MG63 (cell line): Measurements from ENCODE around the gene ASIC1. TPM values are rescaled to one million over a fixed set of nuclear protein-coding genes. Genes with fewer than 3 reads are reported as not detected.
"Not testable (repeated sequence)": the region's sequence is repeated elsewhere in the genome, so short reads cannot be mapped to it uniquely, and the experiment has no call there.

ENCODE experiments used
- DNase-seq: peaks from one replicate; pipeline ENCODE4 v3.0.0-alpha.2; 2020
- H3K27me3 ChIP-seq: fragments of 250-450 bp; sonication (Bioruptor Pico); 2 replicates; pipeline ENCODE4 v1.5.1; 2020; ENCODE audit warnings: mild to moderate bottlenecking, moderate library complexity
- H3K36me3 ChIP-seq: fragments of 250-450 bp; sonication (Bioruptor Pico); 2 replicates; pipeline ENCODE4 v1.5.1; 2020; ENCODE audit warnings: mild to moderate bottlenecking, moderate library complexity
- H3K4me3 ChIP-seq: fragments of 250-450 bp; sonication (Bioruptor Pico); 2 replicates; pipeline ENCODE4 v1.5.1; 2020; ENCODE audit warnings: mild to moderate bottlenecking, moderate library complexity
- H3K9me3 ChIP-seq: fragments of 250-450 bp; sonication (Bioruptor Pico); 2 replicates; pipeline ENCODE4 v1.5.1; 2020; ENCODE audit warnings: mild to moderate bottlenecking, moderate library complexity
- total RNA-seq: library from RNA; depleted of rRNA; stranded (reverse); fragments of >200 nt; shearing (Covaris generic); gene quantifications from 2 replicates; pipeline ENCODE4 v1.2.3, GENCODE V29; 2014; ENCODE audit warnings: low replicate concordance; rRNA removed

Gene ASIC1
- total RNA-seq: 1.5 and 1.7 TPM in 2 replicates

DNA sequence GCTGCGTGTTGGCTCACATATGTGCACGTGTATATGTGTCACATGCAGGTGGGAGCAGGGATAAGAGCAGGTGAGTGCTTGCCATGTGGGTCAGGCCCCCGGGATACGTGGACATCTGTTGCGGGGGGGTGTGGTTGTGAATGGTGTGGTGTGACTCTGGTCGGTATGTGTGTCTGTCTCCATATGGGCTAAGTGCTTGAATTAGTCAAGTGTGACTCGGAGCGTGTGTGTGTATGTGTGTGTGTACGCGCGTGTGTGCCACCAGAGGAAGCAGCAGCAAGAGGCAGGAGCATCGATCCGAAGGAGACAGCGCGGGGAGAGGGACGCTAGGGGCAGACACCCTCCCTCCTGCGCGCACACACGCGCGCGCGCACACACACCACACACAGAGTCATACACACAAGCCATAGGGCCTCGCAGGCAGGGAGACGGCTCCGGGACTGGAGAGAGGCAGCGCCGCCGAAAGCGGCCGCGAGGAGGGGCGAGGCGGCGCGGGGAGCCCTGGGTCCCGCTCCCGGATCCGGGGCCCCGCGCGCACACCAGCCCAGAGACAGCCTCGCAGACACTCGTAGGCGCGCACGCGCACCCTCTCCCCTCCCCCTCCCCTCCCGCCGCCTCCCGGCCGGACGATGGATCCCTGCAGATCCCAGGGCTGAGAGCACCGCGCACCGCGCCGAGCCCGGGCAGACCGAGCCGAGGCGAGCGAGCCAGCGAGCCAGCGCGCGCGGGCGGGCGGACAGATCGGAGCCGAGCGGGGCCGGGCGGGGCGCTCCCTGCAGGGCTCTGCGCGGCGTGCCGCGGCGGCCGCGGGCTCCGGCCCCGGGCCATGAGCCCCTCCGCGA, at the start of gene ASIC1:
ASIC1 (plus strand) TSS at position 597 of the 842 bp plus-strand sequence. CDS start 1,171 bp downstream, outside the sequence.
- peak; percentile 74 for DNase-seq
- Histone ChIP-seq H3K36me3 (no peaks in the 10 kb centered on the region), H3K9me3 (no peaks in the 10 kb centered on the region), H3K4me3 (peak within 1 kb of the TSS; percentile 57), H3K27me3 (peaks cover 10% of the 10 kb centered on the region)

DNA sequence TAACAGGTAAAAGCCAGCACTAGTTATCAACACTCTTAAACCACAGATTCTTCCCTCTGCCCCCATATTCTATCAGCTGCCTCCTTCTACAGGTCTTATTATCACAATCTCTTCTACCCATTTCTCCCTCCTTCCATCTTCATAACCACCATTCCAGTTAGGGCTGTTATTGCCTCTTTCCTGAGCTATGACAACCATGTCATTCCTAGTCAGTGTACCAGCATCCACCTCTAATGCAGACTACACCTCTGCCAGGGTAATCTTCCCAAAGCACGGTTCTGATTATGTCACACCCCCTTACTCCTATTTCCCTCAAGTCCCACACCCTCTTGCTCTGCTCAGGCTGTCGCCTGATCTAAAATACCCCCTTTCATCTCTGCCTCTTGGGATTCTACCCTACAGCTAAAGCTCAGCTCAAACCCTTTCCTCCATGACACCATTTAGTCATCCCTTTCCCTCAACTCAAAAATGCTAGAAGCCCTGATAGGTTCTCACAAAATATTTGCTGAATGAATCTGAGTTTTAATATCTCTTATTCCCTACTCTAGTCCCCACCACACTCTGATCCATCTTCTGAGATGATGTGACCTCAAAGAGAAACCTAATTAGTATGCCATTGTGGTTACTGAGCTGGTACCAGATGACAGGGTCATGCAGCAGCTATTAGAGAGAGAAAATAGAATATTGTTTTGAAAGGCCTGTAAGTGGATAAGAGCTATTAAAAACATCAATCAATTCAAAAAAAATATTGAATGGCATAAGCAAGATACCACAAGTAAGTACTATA, 43.8 kb upstream of the ASIC1 start:
- Histone ChIP-seq H3K36me3 (peaks cover 68% of the 10 kb centered on the region), H3K4me3 (no peak overlapping the region), H3K9me3 (no peaks in the 10 kb centered on the region), H3K27me3 (no peaks in the 10 kb centered on the region)
- DNase-seq: no peak

DNA sequence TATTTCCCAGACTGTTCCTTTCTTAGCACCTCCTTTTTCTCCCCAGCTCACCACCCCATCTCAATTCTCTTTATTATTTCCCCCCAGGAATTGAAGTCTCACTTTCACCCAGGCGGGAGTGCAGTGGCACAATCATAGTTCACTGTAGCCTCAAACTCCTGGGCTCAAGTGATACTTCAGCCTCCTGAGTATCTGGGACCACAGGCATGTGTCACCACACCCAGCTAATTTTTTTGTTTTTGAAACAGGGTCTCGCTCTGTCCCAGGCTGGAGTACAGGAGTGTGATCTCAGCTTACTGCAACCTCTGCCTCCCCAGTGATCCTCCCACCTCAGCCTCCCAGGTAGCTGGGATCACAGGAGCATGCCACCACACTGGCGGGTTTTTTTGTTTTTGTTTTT, 43.1 kb upstream of the ASIC1 start:
- Histone ChIP-seq H3K36me3 (peaks cover 63% of the 10 kb centered on the region), H3K4me3 (no peak overlapping the region), H3K27me3 (no peaks in the 10 kb centered on the region), H3K9me3 (no peaks in the 10 kb centered on the region)
- DNase-seq: no peak

DNA sequence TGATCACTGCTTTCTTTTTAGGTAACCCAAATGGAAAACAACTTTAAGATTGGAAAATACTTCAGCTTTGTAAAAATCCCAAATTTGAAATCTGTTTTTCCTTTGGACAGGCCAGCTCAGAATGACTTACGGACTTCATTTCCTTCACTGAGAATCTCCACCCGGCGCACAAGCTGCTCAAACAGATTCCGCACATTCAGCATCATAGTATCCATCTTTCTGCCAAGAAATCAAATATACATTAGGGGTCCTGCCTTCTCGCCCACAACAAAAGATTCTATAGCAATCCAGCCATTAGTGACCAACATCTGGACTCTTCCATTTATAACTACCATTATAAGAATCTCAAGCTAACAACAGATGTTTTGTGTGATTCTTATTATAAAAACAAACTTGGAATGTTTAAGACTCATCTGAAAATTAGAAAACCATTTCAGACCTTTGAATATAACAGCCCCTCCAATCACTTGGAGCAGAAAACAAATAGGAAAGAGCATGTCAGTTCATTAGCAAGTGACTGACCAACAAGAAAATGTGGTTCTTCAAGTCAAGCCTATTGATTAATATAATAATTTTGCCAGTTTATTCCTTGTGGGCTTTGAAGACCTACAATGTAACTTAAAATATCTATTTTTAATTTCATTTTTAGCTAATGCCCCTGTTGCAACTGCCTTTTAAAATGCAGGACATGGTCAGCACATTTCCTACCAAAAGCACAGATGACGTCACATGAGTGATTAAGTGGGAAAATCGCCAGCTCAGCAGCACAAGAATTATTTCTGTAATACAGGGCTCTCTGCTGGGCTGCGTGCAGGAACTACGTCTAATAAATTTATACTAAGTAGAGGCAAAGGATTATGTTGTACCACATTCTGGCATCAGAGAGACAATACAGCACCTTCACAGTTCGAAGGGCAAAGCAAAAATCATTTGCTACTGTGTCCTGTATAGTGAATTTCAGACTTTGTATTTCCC, 40.6 kb upstream of the ASIC1 start:
- H3K4me3 ChIP-seq: no peak overlapping the region
- H3K27me3 ChIP-seq: no peaks in the 10 kb centered on the region
- H3K36me3 ChIP-seq: peaks cover 53% of the 10 kb centered on the region
- peak; percentile 46 for DNase-seq
- no peaks in the 10 kb centered on the region for H3K9me3 ChIP-seq

DNA sequence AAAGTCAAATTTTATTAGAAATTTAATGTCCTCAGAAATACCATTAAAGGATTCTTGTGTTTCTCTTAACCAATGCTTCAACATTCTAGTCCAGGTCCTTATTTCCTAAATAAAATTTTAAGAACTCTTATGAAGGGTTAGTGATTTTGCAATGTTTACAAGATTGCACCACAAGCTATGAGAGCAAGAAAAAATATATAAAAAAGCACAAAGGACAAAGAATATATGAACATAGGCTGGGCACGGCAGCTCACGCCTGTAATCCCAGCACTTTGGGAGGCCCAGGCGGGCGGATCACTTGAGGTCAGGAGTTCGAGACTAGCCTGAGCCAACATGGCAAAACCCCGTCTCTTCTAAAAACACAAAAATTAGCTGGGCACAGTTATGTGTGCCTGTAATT, 39.8 kb upstream of the ASIC1 start:
- H3K4me3 ChIP-seq: no peak overlapping the region
- H3K9me3 ChIP-seq: no peaks in the 10 kb centered on the region
- DNase-seq: no peak
- H3K36me3 ChIP-seq: peaks cover 57% of the 10 kb centered on the region
- H3K27me3 ChIP-seq: no peaks in the 10 kb centered on the region

DNA sequence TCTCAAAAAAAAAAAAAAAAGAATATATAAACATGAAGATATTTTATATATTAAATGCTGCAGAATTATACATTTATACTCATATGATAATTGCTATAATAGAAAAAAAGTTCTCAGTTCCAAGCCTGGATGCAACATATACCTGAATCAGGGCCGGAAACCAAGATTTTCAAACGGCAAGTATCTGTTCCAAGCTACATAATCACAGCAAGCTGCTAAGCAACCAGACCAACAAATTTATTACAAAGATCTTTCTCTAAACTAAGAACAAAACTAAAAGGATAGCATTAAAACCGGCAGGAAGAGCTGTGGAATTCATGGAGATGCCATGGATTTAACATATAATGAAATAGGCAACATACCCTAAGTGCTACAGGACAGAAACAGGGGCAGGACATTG, 39.2 kb upstream of the ASIC1 start:
- no peak for DNase-seq
- Histone ChIP-seq H3K27me3 (no peaks in the 10 kb centered on the region), H3K9me3 (no peaks in the 10 kb centered on the region), H3K36me3 (peaks cover 59% of the 10 kb centered on the region), H3K4me3 (no peak overlapping the region)

DNA sequence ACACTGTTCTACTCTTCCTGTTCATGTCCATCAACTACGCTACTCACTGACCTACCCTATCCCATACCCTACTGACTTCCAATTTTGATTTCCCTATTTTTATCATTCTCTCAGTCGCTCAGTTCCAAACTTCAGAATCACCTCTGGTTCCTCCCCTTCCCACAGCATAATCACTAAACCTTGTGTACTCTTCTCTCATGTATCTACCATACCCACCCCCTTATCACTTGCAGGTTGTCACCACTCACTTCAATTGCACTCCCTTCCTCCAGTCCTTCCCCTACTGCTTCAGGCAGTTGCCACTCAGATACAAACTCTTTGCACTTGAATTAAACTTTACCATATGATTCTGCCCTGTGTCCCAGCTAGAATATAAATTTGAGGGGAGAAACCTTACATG, 38.4 kb upstream of the ASIC1 start:
- peaks cover 57% of the 10 kb centered on the region for H3K36me3 ChIP-seq
- no peaks in the 10 kb centered on the region for H3K9me3 ChIP-seq
- H3K27me3 ChIP-seq: no peaks in the 10 kb centered on the region
- no peak for DNase-seq
- no peak overlapping the region for H3K4me3 ChIP-seq

DNA sequence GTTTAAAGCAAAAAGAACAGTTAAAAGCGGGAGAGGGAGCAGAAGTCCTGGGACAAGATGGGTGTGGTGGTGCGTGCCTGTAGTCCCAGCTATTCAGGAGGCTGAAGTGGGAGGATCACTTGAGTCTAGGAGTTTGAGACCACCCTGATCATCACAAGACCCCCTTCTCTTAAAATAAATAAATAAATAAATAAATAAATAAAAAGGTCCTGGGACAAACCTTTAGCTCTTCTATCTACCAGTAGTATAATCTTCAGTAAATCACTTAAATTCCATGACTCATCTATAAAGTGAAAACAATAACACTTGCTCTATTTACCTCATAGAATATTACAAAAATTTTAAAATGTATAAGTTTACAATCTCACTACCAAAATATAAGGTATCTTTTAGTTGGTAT, 37.9 kb upstream of the ASIC1 start:
- no peak for DNase-seq
- Histone ChIP-seq H3K36me3 (peaks cover 52% of the 10 kb centered on the region), H3K4me3 (no peak overlapping the region), H3K27me3 (no peaks in the 10 kb centered on the region), H3K9me3 (no peaks in the 10 kb centered on the region)

DNA sequence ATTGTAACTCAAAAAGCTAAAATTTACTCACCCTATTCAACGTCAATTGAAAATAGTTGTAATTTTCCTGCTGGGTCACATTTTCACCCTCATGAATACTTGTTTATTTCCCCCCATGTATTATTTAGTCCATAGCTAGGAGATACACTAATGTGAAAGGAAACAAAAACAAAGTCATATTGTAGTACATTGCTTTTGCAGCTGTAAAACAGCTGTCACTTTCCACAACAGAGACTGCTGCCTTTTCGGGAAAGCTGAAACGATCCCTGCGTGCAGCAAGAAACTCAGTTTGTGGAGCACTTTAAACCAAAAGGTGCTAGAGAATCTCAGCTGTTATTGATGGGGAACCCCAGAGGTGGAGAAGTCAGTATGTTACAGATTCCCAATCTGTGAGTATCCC, 36.4 kb upstream of the ASIC1 start:
- peaks cover 42% of the 10 kb centered on the region for H3K36me3 ChIP-seq
- no peak for DNase-seq
- H3K27me3 ChIP-seq: no peaks in the 10 kb centered on the region
- H3K9me3 ChIP-seq: no peaks in the 10 kb centered on the region
- no peak overlapping the region for H3K4me3 ChIP-seq

DNA sequence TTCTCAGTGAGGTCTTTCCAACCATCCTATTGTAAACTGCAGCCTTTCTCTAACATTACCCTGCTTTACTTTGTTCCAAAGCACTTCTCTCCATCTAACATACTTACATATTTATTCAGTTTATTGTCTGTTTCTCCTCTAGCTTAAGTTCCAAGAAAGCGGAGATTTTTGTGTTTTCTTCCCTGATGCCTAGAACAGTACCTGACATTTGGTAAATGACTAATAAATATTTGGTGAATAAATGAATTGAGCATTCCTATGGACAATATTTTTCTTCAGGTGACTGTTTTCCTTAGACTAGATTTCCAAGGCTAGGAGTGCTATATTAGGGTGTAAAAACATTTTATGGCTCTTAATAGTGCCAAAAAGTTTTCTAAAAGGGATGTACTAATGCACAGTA, 34.5 kb upstream of the ASIC1 start:
- no peak for DNase-seq
- Histone ChIP-seq H3K4me3 (no peak overlapping the region), H3K27me3 (no peaks in the 10 kb centered on the region), H3K9me3 (no peaks in the 10 kb centered on the region), H3K36me3 (peaks cover 27% of the 10 kb centered on the region)

DNA sequence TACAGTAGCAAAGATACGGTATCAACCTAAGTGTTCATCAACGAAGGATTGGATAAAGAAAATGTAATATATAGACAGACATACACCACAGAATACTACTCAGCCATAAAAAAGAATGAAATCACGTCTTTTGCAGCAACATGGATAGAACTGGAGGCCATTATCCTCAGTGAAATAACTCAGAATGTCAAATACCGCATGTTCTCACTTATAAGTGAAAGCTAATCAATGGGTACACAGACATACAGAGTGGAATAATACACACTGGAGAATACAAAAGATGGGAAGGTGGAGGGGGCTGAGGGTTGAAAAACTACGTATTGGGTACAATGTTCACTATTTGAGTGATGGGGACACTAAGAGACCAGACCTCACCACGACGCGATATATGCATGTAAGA, 33.2 kb upstream of the ASIC1 start:
- Histone ChIP-seq H3K4me3 (peak overlapping the region; percentile 89), H3K36me3 (peaks cover 27% of the 10 kb centered on the region), H3K9me3 (no peaks in the 10 kb centered on the region), H3K27me3 (no peaks in the 10 kb centered on the region)
- no peak for DNase-seq

DNA sequence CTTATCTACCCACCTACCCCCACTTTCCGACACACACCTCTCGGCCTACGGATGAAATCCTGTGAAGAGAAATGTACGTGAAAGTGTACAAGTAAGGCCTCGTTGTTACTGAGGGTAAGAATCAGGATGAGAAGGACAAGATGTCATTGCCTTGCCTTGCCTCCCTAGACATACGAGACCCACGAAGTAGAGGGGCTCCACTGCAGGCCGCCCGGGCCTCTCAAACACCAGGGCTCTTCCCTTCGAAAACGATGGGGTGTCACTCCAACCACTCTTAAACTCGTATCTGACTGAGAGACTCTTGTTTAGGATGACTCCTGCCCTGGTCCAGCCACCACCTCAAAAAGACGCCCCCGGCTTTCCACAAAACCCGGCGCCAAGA, 32.6 kb upstream of the ASIC1 start:
- H3K9me3 ChIP-seq: no peaks in the 10 kb centered on the region
- H3K36me3 ChIP-seq: peaks cover 27% of the 10 kb centered on the region
- H3K4me3 ChIP-seq: peak overlapping the region; percentile 89
- no peak for DNase-seq
- no peaks in the 10 kb centered on the region for H3K27me3 ChIP-seq

DNA sequence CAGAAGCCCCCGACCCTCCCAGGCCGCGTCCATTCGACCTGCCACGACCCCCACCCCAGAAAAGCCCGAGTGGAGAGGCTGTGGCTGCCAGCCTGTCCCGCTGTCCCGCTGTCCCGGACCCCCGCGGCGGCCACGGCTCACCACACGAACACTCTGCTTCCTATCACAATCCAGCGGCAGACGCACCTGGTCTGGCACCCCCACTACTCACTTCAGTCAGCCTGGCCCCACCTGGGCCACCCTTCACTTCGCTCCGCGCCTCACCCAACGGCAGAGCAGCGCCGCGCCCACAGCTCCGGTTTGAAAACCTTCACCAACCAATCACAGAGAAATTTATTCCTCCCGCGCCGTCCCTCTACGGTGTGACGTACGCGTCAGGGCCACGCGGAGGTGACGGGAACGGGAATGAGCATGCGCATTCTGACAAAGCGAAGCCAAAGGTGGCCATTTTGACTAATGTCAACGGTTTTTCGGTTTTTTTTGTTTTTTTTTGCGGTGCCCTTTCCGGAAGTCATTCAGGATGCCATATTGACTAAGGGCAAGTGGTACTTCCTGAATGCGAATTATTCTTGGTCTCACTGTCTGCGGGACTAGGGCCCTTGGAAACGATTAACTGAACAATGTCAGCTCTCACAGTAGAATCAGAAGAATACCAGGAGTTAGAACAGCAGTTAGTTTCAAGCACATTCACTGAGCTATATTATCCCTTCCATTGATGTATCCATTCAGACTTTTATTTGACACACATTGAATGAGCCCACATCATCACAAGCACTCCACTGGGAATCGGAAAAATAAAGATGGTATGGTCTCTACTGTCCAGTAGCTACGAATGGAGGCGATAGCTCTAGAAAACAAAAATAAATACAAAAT, 32.0 kb upstream of the ASIC1 start, which contains the start of gene RACGAP1:
RACGAP1 (minus strand) TSS at position 308 of the 873 bp plus-strand sequence. CDS start 8,779 bp downstream, outside the sequence.
- DNase-seq: peak; percentile 94
- peaks cover 27% of the 10 kb centered on the region for H3K36me3 ChIP-seq
- no peaks in the 10 kb centered on the region for H3K9me3 ChIP-seq
- H3K27me3 ChIP-seq: no peaks in the 10 kb centered on the region
- peak within 1 kb of the TSS; percentile 89 for H3K4me3 ChIP-seq

DNA sequence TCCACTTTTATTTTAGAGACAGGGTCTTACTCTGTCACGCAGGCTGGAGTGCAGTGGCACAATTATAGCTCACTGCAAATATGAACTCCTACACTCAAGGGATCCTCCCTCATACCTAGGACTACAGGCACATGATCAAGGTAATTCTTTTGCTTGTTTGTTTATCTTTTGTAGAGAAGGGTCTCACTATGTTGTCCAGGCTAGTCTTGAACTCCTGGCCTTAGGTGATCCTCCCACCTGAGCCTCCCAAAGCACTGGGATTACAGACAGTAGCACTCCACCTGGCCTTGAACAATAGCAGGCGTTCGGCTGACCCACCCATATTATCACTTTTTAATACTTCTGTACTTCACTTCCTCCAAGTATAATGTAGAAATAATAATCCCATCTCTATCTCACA, 30.7 kb upstream of the ASIC1 start:
- H3K4me3 ChIP-seq: no peak overlapping the region
- DNase-seq: no peak
- H3K27me3 ChIP-seq: no peaks in the 10 kb centered on the region
- H3K36me3 ChIP-seq: peaks cover 20% of the 10 kb centered on the region
- no peaks in the 10 kb centered on the region for H3K9me3 ChIP-seq

DNA sequence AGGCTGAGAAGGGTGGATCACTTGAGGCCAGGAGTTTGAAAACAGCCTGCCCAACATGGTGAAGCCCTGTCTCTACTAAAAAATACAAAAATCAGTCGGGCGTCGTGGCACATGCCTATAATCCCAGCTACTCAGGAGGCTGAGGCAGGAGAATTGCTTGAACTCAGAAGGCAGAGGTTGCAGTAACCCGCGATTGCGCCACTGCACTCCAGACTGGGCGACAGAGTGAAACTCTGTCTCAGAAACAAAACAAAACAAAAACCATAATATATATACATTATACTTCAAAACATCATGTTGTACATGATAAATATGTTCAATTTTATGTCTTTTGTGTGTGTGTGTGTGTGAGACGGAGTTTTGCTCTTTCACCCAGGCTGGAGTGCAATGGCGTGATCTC, 26.9 kb upstream of the ASIC1 start:
- H3K4me3 ChIP-seq, H3K36me3 ChIP-seq, DNase-seq, H3K27me3 ChIP-seq, H3K9me3 ChIP-seq: not testable (repeated sequence)

DNA sequence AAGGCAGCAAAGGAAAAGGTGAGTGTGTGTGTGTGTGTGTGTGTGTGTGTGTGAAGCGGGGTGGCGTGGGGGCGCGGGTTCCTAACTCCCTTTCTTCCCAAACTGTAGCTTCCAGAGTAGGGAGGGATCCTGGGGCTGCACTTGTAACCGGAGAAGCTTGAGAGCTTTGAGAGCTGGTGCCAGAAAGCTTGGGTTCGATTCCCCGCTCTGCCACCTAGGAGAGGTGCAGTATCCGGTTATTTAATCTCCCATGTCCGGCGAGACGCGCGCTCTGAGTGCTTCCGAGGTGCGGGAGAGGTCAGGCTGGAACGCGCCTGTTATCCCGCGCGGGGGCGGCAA, 24.9 kb upstream of the ASIC1 start:
- H3K4me3 ChIP-seq: no peak overlapping the region
- no peaks in the 10 kb centered on the region for H3K27me3 ChIP-seq
- no peaks in the 10 kb centered on the region for H3K9me3 ChIP-seq
- H3K36me3 ChIP-seq: no peaks in the 10 kb centered on the region
- DNase-seq: no peak
